ENCODE data around the gene LSM3. TPM values are rescaled to one million over a fixed set of nuclear protein-coding genes. Genes with fewer than 3 reads are reported as not detected.
"Not testable (repeated sequence)": the region's sequence is repeated elsewhere in the genome, so short reads cannot be mapped to it uniquely, and the experiment has no call there.

The LSM3 gene
- total and polyA plus RNA-seq, 4 donors = 8.7 to 18.5 (median 15.5) TPM

DNA sequence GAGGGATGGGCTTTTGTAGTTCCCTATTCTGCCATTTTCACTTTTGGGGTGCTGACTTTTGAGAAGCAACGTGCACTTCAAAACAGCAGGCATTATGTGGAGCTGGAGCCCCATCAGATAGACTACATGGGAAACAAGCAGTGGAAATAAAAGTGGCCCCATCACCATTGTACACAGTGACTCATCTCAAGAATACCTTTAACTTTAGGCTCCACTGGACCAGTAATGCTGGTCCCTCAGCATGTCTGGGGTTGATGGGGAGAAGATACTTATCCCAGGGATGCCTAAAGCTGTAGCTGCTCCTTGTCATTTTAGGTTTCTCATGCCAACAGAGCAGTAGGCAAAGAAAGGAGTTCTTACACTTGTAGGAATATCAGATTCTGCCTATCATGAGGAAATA is 45.0 kb downstream of the LSM3 start:
- no peak overlapping the region for H3K27ac ChIP-seq (ENCODE audit: low read depth, low read length)
- H3K4me1 ChIP-seq (ENCODE audit: control insufficient read depth, insufficient read depth, low read length) = no peaks in the 10 kb centered on the region
- peaks cover 2% of the 10 kb centered on the region for H3K9me3 ChIP-seq (ENCODE audit: control insufficient read depth, insufficient read depth, low read length)
- H3K27me3 ChIP-seq (ENCODE audit: control insufficient read depth, insufficient read depth, low read length) = no peaks in the 10 kb centered on the region
- H3K4me3 ChIP-seq (ENCODE audit: low read depth, low read length) = no peak overlapping the region
- WGBS (ENCODE audit: insufficient coverage) = 60% methylated on average over 1 of the region's 1 CpG
- DNase-seq (ENCODE audit: low read depth in 4 of 6, low spot score in 6 of 6) = no peak
- no peaks in the 10 kb centered on the region for H3K36me3 ChIP-seq (ENCODE audit: control insufficient read depth, insufficient read depth, low read length)

DNA sequence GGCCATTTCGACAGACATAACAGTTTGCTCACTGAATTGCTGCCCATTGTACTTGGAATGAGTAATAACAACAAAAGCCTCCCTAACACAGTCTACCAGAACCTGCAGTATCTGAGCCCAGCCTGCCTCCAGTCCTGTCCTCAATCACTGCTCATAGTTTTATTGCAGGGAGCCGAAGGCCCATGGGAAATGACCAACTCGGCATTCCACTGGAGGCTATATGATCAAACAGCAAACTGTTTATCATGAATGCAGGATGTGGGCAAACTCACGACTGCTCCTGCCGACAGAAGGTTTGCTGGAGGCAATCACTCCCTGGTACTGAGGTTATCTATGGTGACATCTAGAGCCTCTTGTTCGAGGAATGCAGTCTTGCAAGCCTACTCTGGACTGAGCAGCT is 46.3 kb downstream of the LSM3 start:
- no peak for DNase-seq (ENCODE audit: low read depth in 4 of 6, low spot score in 6 of 6)
- WGBS (ENCODE audit: insufficient coverage) = 74% methylated on average over 5 of the region's 6 CpGs
- Histone ChIP-seq H3K4me1 (ENCODE audit: control insufficient read depth, insufficient read depth, low read length) (no peaks in the 10 kb centered on the region), H3K4me3 (ENCODE audit: low read depth, low read length) (no peak overlapping the region), H3K9me3 (ENCODE audit: control insufficient read depth, insufficient read depth, low read length) (peaks cover 2% of the 10 kb centered on the region), H3K27me3 (ENCODE audit: control insufficient read depth, insufficient read depth, low read length) (no peaks in the 10 kb centered on the region), H3K27ac (ENCODE audit: low read depth, low read length) (no peak overlapping the region), H3K36me3 (ENCODE audit: control insufficient read depth, insufficient read depth, low read length) (no peaks in the 10 kb centered on the region)

DNA sequence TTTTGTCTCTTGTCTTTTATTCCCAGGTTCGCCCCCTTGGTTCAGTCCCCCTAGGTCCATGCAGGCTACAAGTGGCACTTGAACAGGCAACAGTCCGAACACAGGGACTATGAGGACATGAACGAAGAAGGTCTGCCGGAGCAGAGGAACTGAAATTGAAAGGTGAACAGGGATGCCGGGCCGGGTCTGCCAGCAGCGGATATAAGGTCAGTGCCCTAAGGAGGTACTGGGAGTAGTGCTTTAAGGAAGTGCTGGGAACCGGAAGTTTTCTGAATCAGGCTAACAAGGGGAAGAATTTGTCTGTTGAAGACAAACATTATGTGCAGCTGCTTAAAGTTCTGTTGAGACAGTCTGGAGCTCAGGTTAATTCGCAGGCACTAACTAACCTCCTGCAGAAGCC is 46.8 kb downstream of the LSM3 start:
- DNase-seq (ENCODE audit: low read depth in 4 of 6, low spot score in 6 of 6) = no peak
- Histone ChIP-seq H3K4me3 (ENCODE audit: low read depth, low read length) (no peak overlapping the region), H3K36me3 (ENCODE audit: control insufficient read depth, insufficient read depth, low read length) (no peaks in the 10 kb centered on the region), H3K4me1 (ENCODE audit: control insufficient read depth, insufficient read depth, low read length) (no peaks in the 10 kb centered on the region), H3K27ac (ENCODE audit: low read depth, low read length) (no peak overlapping the region), H3K27me3 (ENCODE audit: control insufficient read depth, insufficient read depth, low read length) (no peaks in the 10 kb centered on the region), H3K9me3 (ENCODE audit: control insufficient read depth, insufficient read depth, low read length) (peaks cover 2% of the 10 kb centered on the region)
- 79% methylated on average over 9 of the region's 9 CpGs for WGBS (ENCODE audit: insufficient coverage)

DNA sequence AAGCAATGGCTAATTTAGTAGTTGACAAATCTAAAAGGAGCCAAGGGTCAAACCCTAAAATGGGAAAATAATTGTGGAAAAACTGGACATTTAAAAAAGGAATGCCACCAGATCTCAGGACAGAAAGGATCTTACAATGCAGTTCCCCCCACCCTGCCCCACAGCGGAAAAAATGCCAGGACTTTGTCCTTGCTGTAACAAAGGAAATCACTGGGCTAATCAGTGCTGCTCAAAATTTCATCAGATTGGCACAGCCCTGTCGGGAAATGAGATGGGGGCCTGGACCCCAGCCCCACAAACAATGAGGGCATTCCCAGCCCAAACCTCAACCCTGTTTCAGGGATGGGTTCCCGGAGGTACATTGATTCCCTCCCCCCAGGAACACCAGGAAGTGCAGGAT is 47.7 kb downstream of the LSM3 start:
- not testable (repeated sequence) for H3K4me1 ChIP-seq (ENCODE audit: control insufficient read depth, insufficient read depth, low read length); DNase-seq (ENCODE audit: low read depth in 4 of 6, low spot score in 6 of 6); H3K36me3 ChIP-seq (ENCODE audit: control insufficient read depth, insufficient read depth, low read length); H3K27me3 ChIP-seq (ENCODE audit: control insufficient read depth, insufficient read depth, low read length); H3K9me3 ChIP-seq (ENCODE audit: control insufficient read depth, insufficient read depth, low read length); H3K27ac ChIP-seq (ENCODE audit: low read depth, low read length); H3K4me3 ChIP-seq (ENCODE audit: low read depth, low read length)
- WGBS (ENCODE audit: insufficient coverage) = 83% methylated on average over 1 of the region's 3 CpGs

DNA sequence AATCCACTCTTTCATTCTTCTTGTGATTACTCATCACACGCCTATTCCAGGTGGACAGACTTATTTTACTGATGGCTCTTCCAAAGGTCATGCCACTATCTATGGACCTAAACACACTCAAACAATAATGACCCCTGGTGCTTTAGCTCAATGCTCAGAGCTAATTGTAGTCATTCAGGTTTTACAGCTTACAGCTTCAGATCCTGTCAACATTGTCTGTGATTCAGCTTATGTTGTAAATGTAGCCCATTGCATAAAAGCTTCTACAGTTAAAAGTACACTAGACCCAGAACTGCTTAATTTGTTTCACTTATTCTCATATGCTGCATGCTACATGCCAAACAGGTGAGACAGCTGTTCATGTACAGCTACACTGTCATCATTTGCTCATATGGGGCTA is 49.2 kb downstream of the LSM3 start:
- no peak overlapping the region for H3K27ac ChIP-seq (ENCODE audit: low read depth, low read length)

DNA sequence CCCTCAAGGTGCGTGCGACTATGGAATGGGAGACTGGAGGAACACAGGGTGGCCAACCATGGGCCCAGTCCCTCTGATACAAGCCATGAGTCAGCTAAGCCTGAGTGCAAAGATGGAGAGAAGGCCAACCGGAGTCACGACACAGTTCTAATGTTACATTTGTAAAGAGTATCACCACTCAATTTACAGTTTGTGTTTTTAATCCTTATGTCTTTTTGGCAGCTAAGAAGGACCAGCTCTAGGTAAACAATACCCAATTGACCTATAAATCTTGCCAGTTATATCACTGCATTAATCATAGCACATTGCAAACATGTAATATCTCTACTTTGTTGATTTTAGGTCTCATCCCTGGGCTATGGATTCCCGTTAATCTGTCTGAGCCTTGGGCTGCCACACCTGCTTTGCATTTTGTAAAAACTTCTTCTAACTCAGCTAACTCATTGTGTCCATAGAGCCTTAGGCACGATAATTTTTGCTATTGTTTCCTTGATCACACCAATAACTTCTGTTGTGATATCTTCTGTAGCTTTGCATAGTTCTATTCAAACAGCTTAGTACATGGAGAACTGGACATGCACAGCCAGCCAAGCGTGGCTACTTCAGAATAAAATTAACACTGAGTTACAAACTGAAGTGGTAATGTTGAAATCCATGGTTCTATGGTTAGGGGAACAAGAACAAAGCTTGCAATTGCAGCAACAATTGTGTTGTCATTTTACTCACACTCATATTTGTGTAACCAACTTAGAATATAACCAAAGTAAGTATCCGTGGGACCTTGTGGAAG is 50.3 kb downstream of the LSM3 start:
- WGBS (ENCODE audit: insufficient coverage) = 88% methylated on average over 4 of the region's 8 CpGs
- Histone ChIP-seq H3K36me3 (ENCODE audit: control insufficient read depth, insufficient read depth, low read length) (no peaks in the 10 kb centered on the region), H3K27me3 (ENCODE audit: control insufficient read depth, insufficient read depth, low read length) (no peaks in the 10 kb centered on the region), H3K27ac (ENCODE audit: low read depth, low read length) (no peak overlapping the region), H3K9me3 (ENCODE audit: control insufficient read depth, insufficient read depth, low read length) (no peaks in the 10 kb centered on the region), H3K4me3 (ENCODE audit: low read depth, low read length) (no peak overlapping the region), H3K4me1 (ENCODE audit: control insufficient read depth, insufficient read depth, low read length) (no peaks in the 10 kb centered on the region)
- DNase-seq (ENCODE audit: low read depth in 4 of 6, low spot score in 6 of 6) = no peak

More for the DNA sequence above, 49.2 kb downstream of the LSM3 start:
- no peak for DNase-seq (ENCODE audit: low read depth in 4 of 6, low spot score in 6 of 6)
- no peaks in the 10 kb centered on the region for H3K36me3 ChIP-seq (ENCODE audit: control insufficient read depth, insufficient read depth, low read length)
- no peaks in the 10 kb centered on the region for H3K9me3 ChIP-seq (ENCODE audit: control insufficient read depth, insufficient read depth, low read length)
- H3K4me3 ChIP-seq (ENCODE audit: low read depth, low read length) = no peak overlapping the region
- H3K27me3 ChIP-seq (ENCODE audit: control insufficient read depth, insufficient read depth, low read length) = no peaks in the 10 kb centered on the region
- no peaks in the 10 kb centered on the region for H3K4me1 ChIP-seq (ENCODE audit: control insufficient read depth, insufficient read depth, low read length)
- WGBS (ENCODE audit: insufficient coverage) = 67% methylated on average over 1 of the region's 1 CpG

DNA sequence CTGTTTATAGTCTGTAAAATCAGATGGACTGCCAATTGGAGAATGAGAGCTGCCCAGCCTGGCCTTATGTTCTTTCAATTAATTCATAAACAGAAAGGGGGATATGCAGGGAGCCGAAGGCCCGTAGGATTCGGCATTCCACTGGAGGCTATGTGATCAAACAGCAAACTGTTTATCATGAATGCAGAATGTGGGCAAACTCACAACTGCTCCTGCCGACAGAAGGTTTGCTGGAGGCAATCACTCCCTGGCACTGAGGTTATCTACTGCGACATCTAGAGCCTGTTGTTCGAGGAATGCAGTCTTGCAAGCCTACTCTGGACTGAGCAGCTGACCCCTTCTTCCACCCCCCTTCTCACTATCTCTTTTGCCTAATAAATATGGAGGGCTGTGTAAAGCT is 51.1 kb downstream of the LSM3 start:
- H3K4me1 ChIP-seq (ENCODE audit: control insufficient read depth, insufficient read depth, low read length); DNase-seq (ENCODE audit: low read depth in 4 of 6, low spot score in 6 of 6); H3K36me3 ChIP-seq (ENCODE audit: control insufficient read depth, insufficient read depth, low read length); H3K4me3 ChIP-seq (ENCODE audit: low read depth, low read length); H3K9me3 ChIP-seq (ENCODE audit: control insufficient read depth, insufficient read depth, low read length); H3K27ac ChIP-seq (ENCODE audit: low read depth, low read length); H3K27me3 ChIP-seq (ENCODE audit: control insufficient read depth, insufficient read depth, low read length): not testable (repeated sequence)
- 100% methylated on average over 4 of the region's 6 CpGs for WGBS (ENCODE audit: insufficient coverage)

DNA sequence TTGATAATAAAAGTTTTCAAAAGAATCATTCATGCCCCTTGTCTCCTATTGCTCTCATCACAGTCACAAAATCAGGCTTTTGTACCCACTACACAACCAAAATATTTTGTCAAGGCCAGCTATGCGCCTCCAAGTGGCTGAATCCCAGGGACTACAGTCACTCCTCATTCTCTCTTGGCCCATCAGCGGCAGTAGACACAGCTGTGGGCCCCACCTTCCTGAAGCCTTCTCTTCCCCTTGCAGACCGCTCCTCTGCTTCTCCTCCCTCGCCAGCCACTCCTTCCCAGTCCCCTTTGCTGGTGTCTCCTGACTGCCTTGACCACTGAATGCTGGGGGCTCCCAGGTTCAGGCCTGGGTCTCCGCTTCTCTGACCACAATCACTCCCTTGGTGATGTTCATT is 52.1 kb downstream of the LSM3 start:
- DNase-seq (ENCODE audit: low read depth in 4 of 6, low spot score in 6 of 6) = no peak
- WGBS (ENCODE audit: insufficient coverage) = 93% methylated on average over 5 of the region's 5 CpGs
- no peaks in the 10 kb centered on the region for H3K4me1 ChIP-seq (ENCODE audit: control insufficient read depth, insufficient read depth, low read length)
- H3K9me3 ChIP-seq (ENCODE audit: control insufficient read depth, insufficient read depth, low read length) = no peaks in the 10 kb centered on the region
- H3K27ac ChIP-seq (ENCODE audit: low read depth, low read length) = no peak overlapping the region
- no peaks in the 10 kb centered on the region for H3K36me3 ChIP-seq (ENCODE audit: control insufficient read depth, insufficient read depth, low read length)
- no peaks in the 10 kb centered on the region for H3K27me3 ChIP-seq (ENCODE audit: control insufficient read depth, insufficient read depth, low read length)
- no peak overlapping the region for H3K4me3 ChIP-seq (ENCODE audit: low read depth, low read length)

DNA sequence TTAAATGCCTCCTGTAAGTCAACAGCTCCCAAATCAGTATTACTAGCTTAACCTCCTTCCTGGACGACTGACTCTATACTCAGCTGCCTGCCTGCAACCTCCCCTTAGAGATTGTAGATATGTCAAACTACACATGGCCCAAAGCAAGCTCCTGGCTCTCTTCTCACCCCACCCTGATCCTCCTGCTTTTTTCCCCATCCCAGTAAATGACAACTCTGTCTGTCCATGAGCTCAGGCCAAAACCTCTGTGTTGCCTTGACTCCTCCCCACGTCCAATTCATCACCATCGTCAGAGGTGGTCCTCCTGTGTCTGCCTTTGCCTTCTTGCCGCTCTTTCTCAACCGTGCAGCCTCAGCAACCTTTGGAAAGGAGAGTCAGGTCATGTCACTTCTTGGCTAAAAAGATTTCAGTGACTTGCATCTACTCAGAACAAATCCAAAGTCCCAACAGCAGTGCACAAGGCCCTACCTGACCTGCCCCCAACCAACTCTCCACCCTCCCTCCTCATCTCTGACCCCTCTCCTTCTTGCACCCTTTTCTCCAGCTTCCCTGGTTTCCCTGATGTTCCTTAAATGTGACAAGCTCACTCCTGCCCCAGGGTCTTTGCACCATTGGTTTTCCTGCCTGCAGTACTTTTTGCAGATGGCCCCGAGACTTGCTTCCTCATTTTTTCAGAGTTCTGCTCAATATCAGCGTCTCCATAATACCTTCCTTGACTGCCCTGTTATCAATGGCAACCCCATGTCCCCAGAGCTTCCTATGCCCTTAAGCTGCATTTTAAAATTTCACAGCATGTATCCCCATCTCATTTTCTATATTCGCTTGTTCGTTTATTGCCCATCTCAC is 52.8 kb downstream of the LSM3 start:
- no peaks in the 10 kb centered on the region for H3K27me3 ChIP-seq (ENCODE audit: control insufficient read depth, insufficient read depth, low read length)
- 77% methylated on average over 8 of the region's 9 CpGs for WGBS (ENCODE audit: insufficient coverage)
- H3K27ac ChIP-seq (ENCODE audit: low read depth, low read length) = no peak overlapping the region
- H3K4me1 ChIP-seq (ENCODE audit: control insufficient read depth, insufficient read depth, low read length) = no peaks in the 10 kb centered on the region
- no peak overlapping the region for H3K4me3 ChIP-seq (ENCODE audit: low read depth, low read length)
- no peaks in the 10 kb centered on the region for H3K9me3 ChIP-seq (ENCODE audit: control insufficient read depth, insufficient read depth, low read length)
- H3K36me3 ChIP-seq (ENCODE audit: control insufficient read depth, insufficient read depth, low read length) = no peaks in the 10 kb centered on the region
- DNase-seq (ENCODE audit: low read depth in 4 of 6, low spot score in 6 of 6) = no peak
